Epithelial cell of proximal tubule (primary cell): ENCODE data around the gene ARHGAP26. TPM values are rescaled to one million over a fixed set of nuclear protein-coding genes. Genes with fewer than 3 reads are reported as not detected.

Experiments
- DNase-seq: peaks from one replicate; pipeline ENCODE4 v3.0.0-alpha.2; 2011; ENCODE audit warnings: low read depth
- H3K4me3 ChIP-seq: 2 replicates; pipeline ENCODE4 v1.5.1; 2011; ENCODE audit warnings: low read depth, mild to moderate bottlenecking, low read length
- total RNA-seq: library from RNA; depleted of rRNA; stranded (reverse); fragments of >200 nt; gene quantifications from 2 replicates; pipeline ENCODE4 v1.2.3, GENCODE V29; 2015
- TF ChIP-seq, protein P1 (sequence below): conservative IDR thresholded peaks from 2 replicates; pipeline ENCODE4 v1.5.1; 2012; ENCODE audit warnings: low read depth, mild to moderate bottlenecking, low read length

The ARHGAP26 gene
- total RNA-seq, 1 donor from 2014 or later = 7.0 TPM

GRCh38 chr5:142929587-142929986, 159.4 kb downstream of the ARHGAP26 start:
- no peak for DNase-seq
- TF ChIP-seq, protein P1, sequence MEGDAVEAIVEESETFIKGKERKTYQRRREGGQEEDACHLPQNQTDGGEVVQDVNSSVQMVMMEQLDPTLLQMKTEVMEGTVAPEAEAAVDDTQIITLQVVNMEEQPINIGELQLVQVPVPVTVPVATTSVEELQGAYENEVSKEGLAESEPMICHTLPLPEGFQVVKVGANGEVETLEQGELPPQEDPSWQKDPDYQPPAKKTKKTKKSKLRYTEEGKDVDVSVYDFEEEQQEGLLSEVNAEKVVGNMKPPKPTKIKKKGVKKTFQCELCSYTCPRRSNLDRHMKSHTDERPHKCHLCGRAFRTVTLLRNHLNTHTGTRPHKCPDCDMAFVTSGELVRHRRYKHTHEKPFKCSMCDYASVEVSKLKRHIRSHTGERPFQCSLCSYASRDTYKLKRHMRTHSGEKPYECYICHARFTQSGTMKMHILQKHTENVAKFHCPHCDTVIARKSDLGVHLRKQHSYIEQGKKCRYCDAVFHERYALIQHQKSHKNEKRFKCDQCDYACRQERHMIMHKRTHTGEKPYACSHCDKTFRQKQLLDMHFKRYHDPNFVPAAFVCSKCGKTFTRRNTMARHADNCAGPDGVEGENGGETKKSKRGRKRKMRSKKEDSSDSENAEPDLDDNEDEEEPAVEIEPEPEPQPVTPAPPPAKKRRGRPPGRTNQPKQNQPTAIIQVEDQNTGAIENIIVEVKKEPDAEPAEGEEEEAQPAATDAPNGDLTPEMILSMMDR = no peak
- no peak overlapping the region for H3K4me3 ChIP-seq

GRCh38 chr5:142930395-142931110, 160.4 kb downstream of the ARHGAP26 start:
- TF ChIP-seq, protein P1 = no peak
- H3K4me3 ChIP-seq = no peak overlapping the region
- DNase-seq = no peak

- H3K4me3 ChIP-seq = no peak overlapping the region
- TF ChIP-seq, protein P1 = no peak
- DNase-seq = no peak
Measured at GRCh38 chr5:142931896-142932686, 161.9 kb downstream of the ARHGAP26 start.

GRCh38 chr5:142934051-142934762, 164.0 kb downstream of the ARHGAP26 start:
- TF ChIP-seq, protein P1 = no peak

GRCh38 chr5:142935014-142935413, 164.8 kb downstream of the ARHGAP26 start:
- no peak overlapping the region for H3K4me3 ChIP-seq
- DNase-seq = no peak
- TF ChIP-seq, protein P1 = no peak

More at GRCh38 chr5:142934051-142934762, 164.0 kb downstream of the ARHGAP26 start:
- DNase-seq = no peak
- H3K4me3 ChIP-seq = no peak overlapping the region

DNA sequence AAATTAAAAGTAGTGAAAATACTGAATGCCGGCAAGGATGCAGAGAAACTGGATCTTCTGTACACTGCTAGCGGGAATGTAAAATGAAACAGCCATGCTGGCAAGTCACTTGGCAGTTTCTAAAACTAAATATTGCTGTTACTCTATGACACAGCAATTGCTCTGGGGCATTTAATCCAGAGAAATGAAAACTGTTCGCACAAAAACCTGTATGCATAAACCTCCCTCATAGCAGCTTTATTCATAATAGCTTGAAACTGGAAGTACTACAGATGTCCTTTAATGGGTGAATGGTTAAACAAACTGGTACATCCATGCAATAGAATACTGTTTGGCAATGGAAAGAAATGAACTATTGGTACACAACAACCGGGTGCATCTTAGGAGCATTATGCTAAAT, 167.2 kb downstream of the ARHGAP26 start:
- no peak for DNase-seq
- TF ChIP-seq, protein P1 = no peak
- H3K4me3 ChIP-seq = no peak overlapping the region
